PFSK-1 (cell line): Measurements from ENCODE around the gene PHACTR3.

ENCODE experiments used
- POLR2AphosphoS5 ChIP-seq: IDR thresholded peaks from 2 replicates; pipeline ENCODE4 v1.6.1; 2012; ENCODE audit warnings: low read depth, mild to moderate bottlenecking, control low read depth, low read length, moderate library complexity
- SIN3A ChIP-seq: IDR thresholded peaks from 2 replicates; pipeline ENCODE4 v1.6.1; 2012; ENCODE audit warnings: mild to moderate bottlenecking, low read length, moderate library complexity, borderline replicate concordance; ENCODE audit not compliant: insufficient read depth
- TAF1 ChIP-seq: IDR thresholded peaks from 2 replicates; pipeline ENCODE4 v1.6.1; 2012; ENCODE audit warnings: low read length, control low read depth, borderline replicate concordance; ENCODE audit not compliant: insufficient read depth
- TF ChIP-seq, protein P1 (sequence below), 2 experiments: IDR thresholded peaks; 2 replicates each; pipeline versions ENCODE4 v1.6.1 to v1.8.0; 2011 to 2012; ENCODE audit warnings: low read depth in 2 of 2, low read length in 2 of 2, control low read depth in 1 of 2, inconsistent platforms in 1 of 2, mild to moderate bottlenecking in 1 of 2, moderate library complexity in 1 of 2; ENCODE audit not compliant: insufficient read depth in 1 of 2

DNA sequence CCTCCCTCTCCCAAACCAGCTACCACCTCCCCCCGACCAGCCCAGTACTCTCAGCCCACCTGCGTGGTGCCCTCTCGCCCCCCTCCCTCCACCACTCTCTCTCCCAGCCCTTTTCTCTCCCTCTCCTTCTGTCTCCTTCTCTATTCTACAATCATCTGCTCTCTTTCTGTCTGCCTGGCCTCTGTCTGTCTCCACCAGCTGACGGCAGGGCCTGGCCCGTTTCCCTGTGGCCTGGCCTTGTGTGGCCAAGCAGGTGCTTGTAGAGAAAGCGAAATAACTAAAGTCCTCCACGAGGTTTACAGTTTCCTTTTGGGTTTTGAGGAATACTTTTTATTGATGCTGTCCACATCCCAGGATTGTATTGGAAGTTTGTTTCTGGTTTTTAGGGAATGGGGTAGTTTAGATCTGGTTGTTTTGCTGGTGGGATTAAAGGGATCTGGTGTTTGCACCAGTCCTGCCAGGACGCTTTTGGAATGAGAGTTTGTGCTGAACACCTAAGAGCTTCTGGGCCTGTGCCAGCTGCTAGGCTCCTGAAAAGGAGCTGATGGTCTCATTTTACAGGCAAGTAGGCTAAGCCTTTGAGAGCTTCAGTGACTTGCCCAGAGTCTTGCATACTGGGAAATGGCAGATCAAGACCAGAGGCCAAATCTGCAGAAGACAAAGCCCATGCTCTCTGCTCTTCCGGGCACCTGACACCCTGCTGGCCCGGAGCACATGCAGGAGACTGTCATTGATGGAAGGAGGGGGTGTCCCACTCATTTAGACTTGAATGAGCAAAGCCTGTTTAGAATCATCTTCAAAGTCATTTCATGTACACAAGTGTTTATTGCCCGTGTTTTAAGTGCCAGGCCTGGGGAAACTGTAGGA, 167.4 kb downstream of the PHACTR3 start:
- TF ChIP-seq POLR2AphosphoS5 (no peak), SIN3A (no peak), TAF1 (no peak)
- TF ChIP-seq, protein P1, sequence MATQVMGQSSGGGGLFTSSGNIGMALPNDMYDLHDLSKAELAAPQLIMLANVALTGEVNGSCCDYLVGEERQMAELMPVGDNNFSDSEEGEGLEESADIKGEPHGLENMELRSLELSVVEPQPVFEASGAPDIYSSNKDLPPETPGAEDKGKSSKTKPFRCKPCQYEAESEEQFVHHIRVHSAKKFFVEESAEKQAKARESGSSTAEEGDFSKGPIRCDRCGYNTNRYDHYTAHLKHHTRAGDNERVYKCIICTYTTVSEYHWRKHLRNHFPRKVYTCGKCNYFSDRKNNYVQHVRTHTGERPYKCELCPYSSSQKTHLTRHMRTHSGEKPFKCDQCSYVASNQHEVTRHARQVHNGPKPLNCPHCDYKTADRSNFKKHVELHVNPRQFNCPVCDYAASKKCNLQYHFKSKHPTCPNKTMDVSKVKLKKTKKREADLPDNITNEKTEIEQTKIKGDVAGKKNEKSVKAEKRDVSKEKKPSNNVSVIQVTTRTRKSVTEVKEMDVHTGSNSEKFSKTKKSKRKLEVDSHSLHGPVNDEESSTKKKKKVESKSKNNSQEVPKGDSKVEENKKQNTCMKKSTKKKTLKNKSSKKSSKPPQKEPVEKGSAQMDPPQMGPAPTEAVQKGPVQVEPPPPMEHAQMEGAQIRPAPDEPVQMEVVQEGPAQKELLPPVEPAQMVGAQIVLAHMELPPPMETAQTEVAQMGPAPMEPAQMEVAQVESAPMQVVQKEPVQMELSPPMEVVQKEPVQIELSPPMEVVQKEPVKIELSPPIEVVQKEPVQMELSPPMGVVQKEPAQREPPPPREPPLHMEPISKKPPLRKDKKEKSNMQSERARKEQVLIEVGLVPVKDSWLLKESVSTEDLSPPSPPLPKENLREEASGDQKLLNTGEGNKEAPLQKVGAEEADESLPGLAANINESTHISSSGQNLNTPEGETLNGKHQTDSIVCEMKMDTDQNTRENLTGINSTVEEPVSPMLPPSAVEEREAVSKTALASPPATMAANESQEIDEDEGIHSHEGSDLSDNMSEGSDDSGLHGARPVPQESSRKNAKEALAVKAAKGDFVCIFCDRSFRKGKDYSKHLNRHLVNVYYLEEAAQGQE (IDR thresholded peaks at IDR 0.05; ENCODE audit: insufficient read depth in 1 of 2, low read depth in 2 of 2, low read length in 2 of 2), result no peak
